Measurements from ENCODE around the gene KCNK3. TPM values are rescaled to one million over a fixed set of nuclear protein-coding genes. Genes with fewer than 3 reads are reported as not detected.
A peak's percentile ranks its signal among the peaks of the same experiment; 100 is the strongest.

Gene KCNK3
- 10 to 100 TPM; 10.5 to 20.5 TPM for total RNA-seq

DNA sequence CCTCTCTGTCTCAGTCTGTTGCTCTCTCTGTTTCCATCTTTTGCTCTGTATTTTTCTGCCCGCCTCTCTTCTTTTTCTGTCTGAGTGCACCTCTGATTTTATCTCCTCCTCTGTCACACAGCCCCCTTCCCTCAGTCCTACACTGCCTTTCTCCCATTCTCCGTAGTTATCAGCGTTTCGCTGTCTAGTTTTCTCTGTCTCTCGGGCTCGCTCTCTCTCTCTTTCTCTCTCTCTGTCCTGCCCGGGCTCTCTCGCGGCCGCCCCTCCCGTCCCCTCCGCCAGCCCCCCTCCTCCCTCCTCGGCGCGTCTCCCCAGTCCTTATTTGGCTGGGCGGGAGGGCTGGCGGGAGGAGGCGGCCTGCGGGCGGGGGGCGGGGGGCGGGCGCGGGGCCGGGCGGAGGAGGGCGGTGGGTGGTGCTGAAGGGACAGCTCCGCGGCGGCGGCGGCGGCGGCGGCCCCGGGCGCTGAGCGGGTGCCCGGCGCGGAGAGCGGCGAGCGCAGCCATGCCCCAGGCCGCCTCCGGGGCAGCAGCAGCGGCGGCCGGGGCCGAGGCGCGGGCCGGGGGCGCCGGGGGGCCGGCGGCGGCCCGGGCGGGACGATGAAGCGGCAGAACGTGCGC is at the start of gene KCNK3:
TSS of gene KCNK3 (plus strand) at position 444 of the 618 bp plus-strand sequence. CDS start at position 598, 154 bp downstream.
- 2 to 3% methylated on average over 17 to 37 of the region's 64 CpGs for WGBS, 2 donors
- Histone ChIP-seq H3K27me3 (no peaks in the 10 kb centered on the region), H3K9me3 (no peaks in the 10 kb centered on the region), H3K36me3 (replicated peaks in 1 of 2; ENCODE audit: insufficient read depth in 1 of 2, low read depth in 2 of 2) (no peaks in the 10 kb centered on the region), H3K27ac (peak within 1 kb of the TSS; percentile 72 to 90 (median 88)), H3K4me3 (peak within 1 kb of the TSS; percentile 11 to 35), H3K4me1 (peaks cover 88% of the 10 kb centered on the region)
- TF ChIP-seq POLR2A (IDR thresholded peaks at IDR 0.05), result no peak
- TF ChIP-seq, protein P1, sequence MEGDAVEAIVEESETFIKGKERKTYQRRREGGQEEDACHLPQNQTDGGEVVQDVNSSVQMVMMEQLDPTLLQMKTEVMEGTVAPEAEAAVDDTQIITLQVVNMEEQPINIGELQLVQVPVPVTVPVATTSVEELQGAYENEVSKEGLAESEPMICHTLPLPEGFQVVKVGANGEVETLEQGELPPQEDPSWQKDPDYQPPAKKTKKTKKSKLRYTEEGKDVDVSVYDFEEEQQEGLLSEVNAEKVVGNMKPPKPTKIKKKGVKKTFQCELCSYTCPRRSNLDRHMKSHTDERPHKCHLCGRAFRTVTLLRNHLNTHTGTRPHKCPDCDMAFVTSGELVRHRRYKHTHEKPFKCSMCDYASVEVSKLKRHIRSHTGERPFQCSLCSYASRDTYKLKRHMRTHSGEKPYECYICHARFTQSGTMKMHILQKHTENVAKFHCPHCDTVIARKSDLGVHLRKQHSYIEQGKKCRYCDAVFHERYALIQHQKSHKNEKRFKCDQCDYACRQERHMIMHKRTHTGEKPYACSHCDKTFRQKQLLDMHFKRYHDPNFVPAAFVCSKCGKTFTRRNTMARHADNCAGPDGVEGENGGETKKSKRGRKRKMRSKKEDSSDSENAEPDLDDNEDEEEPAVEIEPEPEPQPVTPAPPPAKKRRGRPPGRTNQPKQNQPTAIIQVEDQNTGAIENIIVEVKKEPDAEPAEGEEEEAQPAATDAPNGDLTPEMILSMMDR (IDR thresholded peaks at IDR 0.05), result peak in 1 of 7 experiments; percentile 11
- DNase-seq (peak; percentile 74 to 77 (median 74)), ATAC-seq (peak; percentile 70)
- intact Hi-C loops (cut with DNase I), result no loop called here

DNA sequence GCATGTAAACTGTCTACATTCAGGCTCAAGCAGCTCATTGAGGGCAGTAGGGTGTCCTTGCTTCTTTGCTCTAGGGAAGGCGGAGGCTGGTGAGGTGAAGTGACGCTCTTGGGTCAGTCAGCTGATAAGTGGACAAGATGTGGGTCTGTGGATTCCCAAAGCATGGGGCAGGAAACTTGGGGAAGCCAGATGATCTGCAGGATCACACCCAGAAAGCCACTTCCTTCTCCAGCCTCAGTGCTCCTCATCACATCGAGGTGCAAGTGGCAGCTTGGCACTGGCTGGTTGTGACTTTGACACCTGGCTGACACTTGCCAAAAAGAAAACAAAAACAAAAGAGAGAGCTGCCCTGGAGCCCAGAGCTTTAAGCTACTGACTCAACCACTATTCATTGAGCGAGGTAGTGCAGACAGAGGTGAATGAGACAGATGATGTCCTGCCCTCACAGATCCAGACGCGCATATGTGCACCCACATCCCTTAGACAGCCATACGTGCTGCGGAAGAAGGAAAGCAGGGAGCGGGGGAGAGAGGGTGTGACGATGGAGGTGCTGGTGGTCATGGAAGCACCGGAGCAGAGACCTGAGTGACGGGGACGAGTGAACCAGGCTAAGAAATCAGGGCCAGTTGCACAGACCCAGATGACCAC is 48.2 kb upstream of the KCNK3 start:
- no peaks in the 10 kb centered on the region for H3K36me3 ChIP-seq (replicated peaks in 1 of 2; ENCODE audit: insufficient read depth in 1 of 2, low read depth in 2 of 2)
- no peak for ATAC-seq
- WGBS, 2 donors, result 81 to 85% methylated on average over 13 of the region's 13 CpGs
- no peak overlapping the region for H3K4me3 ChIP-seq
- peaks cover 9% of the 10 kb centered on the region for H3K4me1 ChIP-seq
- H3K27ac ChIP-seq, result no peak overlapping the region
- no peak for DNase-seq
- H3K9me3 ChIP-seq, result no peaks in the 10 kb centered on the region
- TF ChIP-seq, protein P1 (IDR thresholded peaks at IDR 0.05), result no peak
- no peak for TF ChIP-seq POLR2A (IDR thresholded peaks at IDR 0.05)
- intact Hi-C loops (cut with DNase I), result no loop called here
- H3K27me3 ChIP-seq, result no peaks in the 10 kb centered on the region

DNA sequence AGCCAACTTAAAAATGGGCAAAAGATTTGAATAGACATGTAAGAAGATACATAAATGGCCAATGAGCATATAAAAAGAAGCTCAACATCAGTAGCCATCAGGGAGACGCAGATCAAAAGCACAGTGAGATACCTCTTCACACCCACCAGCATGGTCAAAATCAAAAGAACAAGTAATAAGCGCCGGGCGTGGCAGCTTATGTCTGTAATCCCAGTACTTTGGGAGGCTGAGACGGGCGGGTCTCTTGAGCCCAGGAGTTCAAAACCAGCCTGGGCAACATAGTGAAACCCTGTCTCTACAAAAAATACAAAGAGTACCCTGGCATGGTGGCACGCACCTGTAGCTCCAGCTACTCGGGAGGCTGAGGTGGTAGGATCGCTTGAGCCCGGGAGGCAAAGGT is 46.8 kb upstream of the KCNK3 start:
- Histone ChIP-seq H3K9me3 (no peaks in the 10 kb centered on the region), H3K27ac (no peak overlapping the region), H3K4me3 (no peak overlapping the region), H3K4me1 (peaks cover 5% of the 10 kb centered on the region), H3K36me3 (replicated peaks in 1 of 2; ENCODE audit: insufficient read depth in 1 of 2, low read depth in 2 of 2) (no peaks in the 10 kb centered on the region), H3K27me3 (no peaks in the 10 kb centered on the region)
- intact Hi-C loops (cut with DNase I), result no loop called here
- ATAC-seq (no peak), DNase-seq (no peak)
- TF ChIP-seq POLR2A (IDR thresholded peaks at IDR 0.05), result no peak
- TF ChIP-seq, protein P1 (IDR thresholded peaks at IDR 0.05), result no peak
- 87 to 96% methylated on average over 10 of the region's 10 CpGs for WGBS, 2 donors

DNA sequence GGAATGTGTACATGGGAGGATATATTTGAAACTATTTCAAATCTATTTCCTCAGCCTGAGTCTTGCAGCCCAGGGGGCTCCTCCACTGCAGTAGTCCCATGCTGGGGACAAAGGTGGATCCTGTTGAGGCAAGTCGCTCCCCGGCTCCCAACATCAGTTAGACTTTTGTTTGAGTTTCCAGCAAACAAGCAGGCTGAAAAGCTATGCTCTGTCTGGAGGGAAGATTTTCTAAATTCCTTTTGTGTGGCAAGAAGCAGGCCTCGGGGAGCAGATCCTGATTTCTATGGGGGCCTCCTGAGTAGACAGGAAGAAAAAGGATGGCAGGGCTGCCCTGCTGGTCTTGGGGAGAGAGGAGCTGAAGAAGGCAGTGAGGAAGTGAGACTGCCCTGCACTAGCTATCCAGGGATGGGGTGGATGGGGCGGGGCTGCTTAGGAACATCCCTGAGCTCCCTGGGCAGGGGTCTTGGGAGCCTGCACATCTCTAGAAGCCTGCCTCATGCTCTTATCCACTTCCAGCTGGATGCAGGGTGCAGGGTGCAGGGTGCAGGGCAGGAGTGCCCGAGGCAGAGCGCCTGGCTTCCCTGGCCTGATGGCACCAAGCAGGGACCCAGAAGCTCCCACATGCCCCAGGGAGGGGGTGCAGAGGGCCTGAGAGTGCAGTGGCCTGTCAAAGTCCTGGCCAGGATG is 45.4 kb upstream of the KCNK3 start:
- ATAC-seq, result no peak
- 88 to 90% methylated on average over 4 to 6 of the region's 6 CpGs for WGBS, 2 donors

More for the DNA sequence above, 45.4 kb upstream of the KCNK3 start:
- Histone ChIP-seq H3K36me3 (replicated peaks in 1 of 2; ENCODE audit: insufficient read depth in 1 of 2, low read depth in 2 of 2) (no peaks in the 10 kb centered on the region), H3K27ac (no peak overlapping the region), H3K9me3 (no peaks in the 10 kb centered on the region), H3K4me1 (no peaks in the 10 kb centered on the region), H3K27me3 (no peaks in the 10 kb centered on the region), H3K4me3 (no peak overlapping the region)
- no peak for TF ChIP-seq POLR2A (IDR thresholded peaks at IDR 0.05)
- TF ChIP-seq, protein P1 (IDR thresholded peaks at IDR 0.05), result no peak
- intact Hi-C loops (cut with DNase I), result no loop called here
- no peak for DNase-seq

Data from body of pancreas (tissue), 4 donors.